ENCODE measurements around the gene USP24.

GRCh38 chr1:55212349-55213150 lies 2.6 kb downstream of the USP24 start:
- no peak for TF ChIP-seq CTCF (IDR thresholded peaks at IDR 0.05)
- TF ChIP-seq POLR2A (IDR thresholded peaks at IDR 0.05): no peak

Data from lower leg skin (tissue), 3 donors.